ENCODE measurements around the gene ZNF483.
"Not testable (repeated sequence)": the region's sequence is repeated elsewhere in the genome, so short reads cannot be mapped to it uniquely, and the experiment has no call there.

ZNF483 gene

DNA sequence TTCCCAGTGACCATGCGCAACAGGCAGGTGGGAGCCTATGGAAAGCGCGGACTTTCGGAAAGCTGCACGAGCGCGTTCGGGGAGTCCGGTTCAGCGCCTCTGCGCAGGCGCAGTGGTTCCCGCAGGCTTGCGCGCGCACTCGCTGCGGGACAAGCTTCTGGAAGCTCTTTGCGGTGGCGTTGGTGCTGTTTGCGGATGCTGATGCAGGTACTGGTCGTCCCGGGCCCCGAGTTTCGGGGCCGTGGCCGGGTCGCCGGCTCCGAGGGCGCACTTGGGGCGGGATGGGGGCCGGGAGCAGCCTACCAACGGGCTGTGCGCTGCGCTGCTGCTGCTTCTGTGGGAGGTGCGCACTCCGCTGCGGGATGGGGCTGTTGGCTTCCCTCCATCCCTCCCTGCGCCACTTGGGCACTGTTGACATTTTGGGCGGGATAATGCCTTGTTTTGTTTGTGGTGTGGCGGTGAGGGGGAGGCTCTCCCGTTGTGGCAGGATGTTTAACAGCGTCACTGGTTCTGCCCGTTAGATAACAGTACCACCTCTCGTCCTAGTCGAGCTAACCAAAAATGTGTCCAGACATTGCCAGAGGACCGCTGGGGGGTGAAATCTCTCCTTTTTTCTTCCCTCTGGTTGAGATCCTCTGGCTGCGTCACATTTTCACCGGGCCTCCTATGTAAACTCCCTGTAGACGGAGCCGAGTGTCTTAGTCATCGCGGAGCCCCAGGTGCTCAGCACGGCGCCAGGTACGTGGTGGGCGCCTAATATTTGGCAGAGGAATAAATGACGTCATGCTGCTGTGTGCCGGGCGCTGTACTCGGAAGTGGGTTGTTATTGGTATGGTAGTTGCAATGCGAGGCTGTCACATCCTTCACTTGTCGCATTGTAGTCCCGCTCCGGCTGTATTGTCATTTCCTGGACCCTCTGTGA lies at the start of gene ZNF483:
Gene ZNF483 (plus strand): TSS at position 124 of the 922 bp plus-strand sequence. CDS start 2,217 bp downstream, outside the sequence.
- peak; percentile 45 for DNase-seq (ENCODE audit: low read depth)

- DNase-seq (ENCODE audit: low read depth) = no peak
Observed at GRCh38 chr9:111475195-111475594, 49.8 kb upstream of the ZNF483 start.

- no peak for DNase-seq (ENCODE audit: low read depth)
Observed at GRCh38 chr9:111477677-111478076, 47.3 kb upstream of the ZNF483 start.

DNA sequence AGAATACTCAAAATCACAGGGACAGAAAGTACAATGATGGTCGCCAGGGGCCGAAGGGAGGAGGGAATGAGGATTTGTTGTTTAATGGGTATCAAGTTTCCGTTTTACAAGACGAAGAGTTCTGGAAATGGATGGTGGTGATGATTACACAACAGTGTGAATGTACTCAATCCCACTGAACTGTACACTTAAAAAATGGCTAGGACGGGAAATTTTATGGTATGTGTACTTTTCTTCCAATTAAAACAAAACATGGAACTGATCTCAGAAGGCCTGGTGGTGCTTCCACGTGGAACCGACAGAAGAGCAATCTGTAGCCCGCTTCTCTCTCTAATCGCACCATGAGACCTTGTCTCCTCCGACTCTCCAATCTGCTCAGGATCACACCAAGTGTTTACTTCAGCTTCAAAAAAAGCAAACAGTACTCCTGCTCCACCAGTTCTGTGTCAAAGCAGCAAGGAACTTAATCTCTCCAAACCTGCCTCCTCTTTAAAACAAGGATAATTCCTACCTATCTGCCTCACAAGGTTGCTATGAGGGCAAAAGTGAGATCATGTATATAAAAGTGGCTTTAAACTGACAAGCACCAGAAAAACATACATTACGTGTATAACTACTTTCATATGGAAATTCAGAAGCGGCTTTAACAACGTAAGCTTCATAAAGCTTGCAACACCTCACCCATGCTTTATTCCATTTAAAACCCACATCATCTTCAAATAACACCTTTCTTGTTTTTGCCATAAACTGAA lies 42.9 kb upstream of the ZNF483 start:
- DNase-seq (ENCODE audit: low read depth) = no peak

- DNase-seq (ENCODE audit: low read depth) = peak; percentile 32
Observed at GRCh38 chr9:111482694-111483438, 42.1 kb upstream of the ZNF483 start.

- DNase-seq (ENCODE audit: low read depth) = no peak
Observed at GRCh38 chr9:111483439-111483857, 41.5 kb upstream of the ZNF483 start.

DNA sequence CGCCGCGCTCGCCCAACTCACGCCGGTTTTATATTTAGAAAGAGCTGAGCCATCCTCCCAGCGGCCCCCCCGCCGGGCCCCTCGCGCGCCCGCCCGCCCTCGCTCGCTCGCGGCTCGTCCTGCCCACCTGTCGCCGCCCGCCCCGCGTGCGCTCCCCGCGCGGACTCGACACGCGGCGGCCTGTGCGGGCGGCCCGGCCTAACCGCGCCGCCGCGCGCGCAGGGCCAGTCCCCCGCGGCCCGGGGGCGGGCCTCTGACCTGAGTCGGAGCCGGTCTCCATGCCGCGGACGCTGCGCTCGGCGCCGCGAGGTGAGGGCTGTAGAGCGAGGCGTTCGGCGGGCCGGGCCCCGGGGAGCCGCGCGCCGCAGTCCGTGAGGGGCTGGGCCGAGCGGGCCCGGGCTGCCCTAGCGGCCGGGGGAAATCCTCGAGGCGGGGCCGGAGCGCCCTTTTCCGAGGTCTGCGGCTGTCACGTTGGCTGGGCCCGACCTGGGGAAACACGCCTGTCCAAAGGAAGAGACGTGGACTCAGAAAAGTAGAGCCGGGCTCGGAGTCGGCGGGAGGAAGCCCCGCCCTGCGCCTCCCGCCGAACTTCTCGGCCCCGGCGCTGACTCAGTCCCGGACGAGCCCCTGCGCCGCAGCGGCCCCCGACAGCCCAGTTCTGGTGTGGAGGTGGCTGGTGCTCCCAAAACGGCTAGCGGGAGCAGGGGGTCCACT lies 41.0 kb upstream of the ZNF483 start, which contains the start of gene ECPAS:
Gene ECPAS (minus strand): TSS at position 526 of the 714 bp plus-strand sequence. CDS start 11,465 bp downstream, outside the sequence.
- peak; percentile 27 for DNase-seq (ENCODE audit: low read depth)

DNA sequence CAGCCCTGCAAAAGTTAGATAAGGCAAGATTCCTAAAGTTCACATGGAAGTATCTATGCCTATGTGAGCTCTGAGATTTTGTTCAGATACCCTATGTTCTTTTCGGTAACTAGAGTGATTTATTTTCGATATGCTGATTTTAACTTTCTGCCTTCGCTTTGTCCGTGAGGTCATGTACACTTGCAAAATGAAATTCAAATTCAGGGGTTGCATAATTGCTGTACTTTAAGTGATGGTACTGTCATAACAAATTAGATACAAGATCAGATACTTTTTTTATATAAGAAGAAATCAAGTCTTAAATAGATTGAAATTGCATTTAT lies 40.4 kb upstream of the ZNF483 start:
- no peak for DNase-seq (ENCODE audit: low read depth)

- not testable (repeated sequence) for DNase-seq (ENCODE audit: low read depth)
Observed at GRCh38 chr9:111497196-111497595, 27.8 kb upstream of the ZNF483 start.

DNA sequence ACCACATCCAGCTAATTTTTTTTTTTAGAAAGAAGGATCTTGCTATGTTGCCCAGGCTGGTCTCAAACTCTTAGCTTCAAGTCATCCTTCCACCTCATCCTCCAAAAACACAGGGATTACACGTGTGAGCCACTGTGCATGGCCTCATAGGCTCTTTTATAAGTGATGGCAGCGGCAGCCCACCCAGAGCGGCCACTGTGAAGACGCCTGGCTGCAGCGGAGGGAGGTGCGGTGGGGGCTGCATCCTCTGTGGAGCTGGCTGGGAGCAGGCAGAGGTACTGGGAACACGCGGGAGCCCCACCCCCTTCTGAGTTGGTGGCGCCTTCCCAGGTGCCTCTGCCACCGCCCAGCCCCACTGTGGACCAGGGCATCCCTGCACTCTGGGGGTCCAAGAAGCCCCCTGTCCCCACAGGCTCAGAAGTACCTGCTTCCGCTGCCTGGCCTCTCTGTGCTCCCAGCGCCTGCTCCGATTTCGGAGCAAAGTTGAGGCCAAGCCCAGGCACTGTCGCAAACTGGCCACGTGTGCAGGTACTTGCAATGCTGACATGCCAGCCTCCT lies 23.9 kb upstream of the ZNF483 start:
- DNase-seq (ENCODE audit: low read depth) = no peak

- no peak for DNase-seq (ENCODE audit: low read depth)
Observed at GRCh38 chr9:111501648-111502047, 23.3 kb upstream of the ZNF483 start.

GRCh38 chr9:111502506-111502905 lies 22.5 kb upstream of the ZNF483 start:
- DNase-seq (ENCODE audit: low read depth) = no peak

GRCh38 chr9:111511581-111511980 lies 13.4 kb upstream of the ZNF483 start:
- DNase-seq (ENCODE audit: low read depth) = not testable (repeated sequence)

DNA sequence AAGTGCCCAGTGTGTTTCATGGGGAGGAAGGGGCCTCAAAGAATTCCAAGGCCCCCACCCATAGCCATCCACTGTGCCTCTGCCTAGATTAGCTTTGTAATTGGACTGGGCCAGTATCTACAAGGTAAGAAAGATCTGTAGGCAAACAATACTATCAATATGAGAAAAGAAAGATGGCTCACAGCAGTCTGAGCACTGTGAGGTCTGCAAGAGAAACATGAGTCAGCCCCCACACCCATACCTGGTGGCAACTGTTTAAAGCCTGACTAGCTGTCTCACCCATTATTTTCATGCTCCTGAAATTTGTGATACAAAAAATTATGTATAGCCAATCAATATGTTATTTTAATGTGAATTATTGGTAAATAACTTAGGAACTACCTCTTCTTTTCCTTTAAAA lies 10.0 kb upstream of the ZNF483 start:
- DNase-seq (ENCODE audit: low read depth) = no peak

DNA sequence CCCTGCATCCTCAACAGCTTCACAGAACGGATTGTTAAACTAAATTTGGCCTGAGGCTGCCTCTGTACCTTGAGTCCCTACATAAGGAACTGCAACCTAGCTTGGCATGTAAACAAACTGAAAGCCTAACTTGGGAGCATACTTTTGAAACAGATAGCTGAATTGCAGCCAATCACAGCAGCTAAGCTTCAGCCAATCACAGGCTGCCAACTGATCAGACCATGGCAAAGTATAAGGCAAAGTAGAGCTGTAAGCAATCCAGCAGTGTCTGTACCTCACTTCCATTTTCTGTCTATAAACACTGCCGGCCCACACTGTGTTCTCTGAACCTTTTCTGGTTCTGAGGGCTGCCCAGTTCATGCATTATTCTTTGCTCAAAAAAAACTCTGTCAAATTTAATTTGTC lies 8.9 kb upstream of the ZNF483 start:
- no peak for DNase-seq (ENCODE audit: low read depth)

- DNase-seq (ENCODE audit: low read depth) = no peak
Observed at GRCh38 chr9:111524731-111525055, 286 bp upstream of the ZNF483 start.

GRCh38 chr9:111527347-111527746 lies 2.4 kb downstream of the ZNF483 start:
- no peak for DNase-seq (ENCODE audit: low read depth)

GRCh38 chr9:111529787-111530186 lies 4.8 kb downstream of the ZNF483 start:
- DNase-seq (ENCODE audit: low read depth) = no peak

DNA sequence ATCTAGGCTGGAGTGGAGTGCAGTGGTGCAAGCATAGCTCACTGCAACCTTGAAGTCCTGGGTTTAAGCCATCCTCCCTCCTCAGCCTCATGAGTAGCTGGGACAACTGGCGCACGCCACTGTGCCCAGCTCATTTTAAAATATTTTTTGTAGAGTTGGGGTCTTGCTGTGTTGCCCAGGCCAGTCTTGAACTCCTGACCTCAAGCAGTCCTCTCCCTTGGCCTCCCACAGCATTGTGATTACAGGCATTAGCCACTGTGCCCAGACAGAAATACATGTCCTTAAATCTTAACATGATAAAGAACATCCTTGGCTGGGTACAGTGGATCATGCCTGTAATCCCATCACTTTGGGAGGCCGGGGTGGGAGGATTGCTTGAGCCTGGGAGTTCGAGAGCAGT lies 6.7 kb downstream of the ZNF483 start:
- no peak for DNase-seq (ENCODE audit: low read depth)

DNA sequence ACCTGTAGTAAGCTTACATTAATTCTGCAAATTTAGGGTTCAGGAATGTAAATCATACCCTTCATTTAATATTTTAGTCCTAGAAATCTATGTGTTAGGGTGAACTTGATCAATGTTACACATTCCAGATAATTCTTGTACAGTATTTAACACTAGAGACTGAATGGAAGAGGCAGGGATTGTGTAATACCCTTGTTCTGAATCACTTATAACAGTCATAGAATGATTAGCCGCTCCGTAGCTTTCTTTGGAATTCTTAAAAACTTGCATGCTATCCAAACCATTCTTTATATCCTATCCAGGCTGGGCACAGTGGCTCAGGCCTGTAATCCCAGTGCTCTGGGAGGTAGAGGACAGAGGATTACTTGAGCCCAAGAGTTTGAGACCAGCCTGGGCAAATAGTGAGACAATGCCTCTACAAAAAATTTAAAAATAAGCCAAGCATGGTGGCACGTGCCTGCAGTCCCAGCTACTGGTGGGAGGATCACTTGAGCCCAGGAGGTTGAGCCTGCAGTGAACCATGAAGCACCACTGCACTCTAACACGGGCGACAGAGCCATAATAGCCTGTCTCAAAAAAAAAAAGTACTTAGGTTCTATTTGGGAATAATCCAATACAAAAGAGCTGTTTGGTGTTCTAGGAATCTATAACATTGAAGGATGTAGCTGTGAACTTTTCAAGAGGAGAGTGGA lies 8.3 kb downstream of the ZNF483 start:
- DNase-seq (ENCODE audit: low read depth) = no peak
